ENCODE data around the gene ASPSCR1.
A peak's percentile ranks its signal among the peaks of the same experiment; 100 is the strongest.

Gene ASPSCR1

GRCh38 chr17:82049521-82049971 lies 72.1 kb downstream of the ASPSCR1 start:
- no peak for TF ChIP-seq CTCF (IDR thresholded peaks at IDR 0.05; ENCODE audit: low read length, missing control alignments)
- no peak for DNase-seq (ENCODE audit: low read depth)
- H3K4me3 ChIP-seq (replicated peaks; ENCODE audit: low read depth, low read length), result no peak overlapping the region

GRCh38 chr17:82050152-82050760 lies 72.8 kb downstream of the ASPSCR1 start:
- no peak for DNase-seq (ENCODE audit: low read depth)
- TF ChIP-seq CTCF (IDR thresholded peaks at IDR 0.05; ENCODE audit: low read length, missing control alignments), result no peak
- H3K4me3 ChIP-seq (replicated peaks; ENCODE audit: low read depth, low read length), result peak overlapping the region; percentile 77

GRCh38 chr17:82050761-82051641 lies 73.6 kb downstream of the ASPSCR1 start:
- DNase-seq (ENCODE audit: low read depth), result no peak
- peak overlapping the region; percentile 77 for H3K4me3 ChIP-seq (replicated peaks; ENCODE audit: low read depth, low read length)
- TF ChIP-seq CTCF (IDR thresholded peaks at IDR 0.05; ENCODE audit: low read length, missing control alignments), result no peak

DNA sequence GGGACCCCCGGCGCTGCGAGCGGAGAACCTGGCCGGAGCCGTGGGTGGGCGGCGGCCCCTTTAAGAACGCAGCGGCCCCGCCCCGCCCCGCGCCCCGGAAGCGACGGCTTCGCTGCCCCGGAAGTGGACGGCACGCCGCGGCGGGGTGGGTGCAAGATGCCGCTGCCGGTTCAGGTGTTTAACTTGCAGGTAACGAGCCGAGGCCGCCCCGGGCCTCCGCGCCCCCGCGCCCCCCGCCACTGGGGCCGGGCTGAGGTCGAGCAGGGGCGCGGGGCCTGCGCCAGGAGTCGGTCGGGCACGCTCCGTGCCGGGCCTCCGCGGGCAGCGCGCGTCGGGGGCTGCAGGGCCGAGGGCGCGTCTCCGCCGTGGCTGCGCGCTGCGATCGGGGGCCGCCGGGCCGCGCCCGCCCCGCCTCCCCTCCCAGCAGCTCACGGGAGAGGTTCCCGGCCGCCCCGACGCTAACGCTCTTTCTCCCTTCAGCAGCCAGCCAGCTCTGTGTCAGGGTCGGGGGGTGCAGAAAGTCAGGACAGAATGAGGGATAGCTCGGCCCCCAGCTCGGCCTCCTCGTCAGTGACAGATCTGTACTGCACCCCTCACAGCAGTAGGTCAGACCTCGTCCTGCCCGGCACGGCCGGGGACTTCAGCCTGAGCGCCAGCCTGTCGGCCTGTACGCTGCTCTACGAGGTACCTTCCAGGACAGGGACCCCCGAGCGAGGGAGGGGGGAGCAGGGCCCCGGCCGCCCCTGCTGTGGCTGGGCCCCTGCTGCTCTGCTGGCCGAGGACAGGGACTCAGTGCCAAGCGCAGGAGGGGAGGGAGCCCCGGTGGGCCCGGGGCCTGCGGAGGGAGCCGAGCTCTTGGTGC lies 74.6 kb downstream of the ASPSCR1 start, which contains the start of the genes GPS1 and RFNG:
Gene GPS1 (plus strand): TSS at position 123 of the 862 bp plus-strand sequence. CDS start 34 bp downstream, at position 157.
Gene RFNG (minus strand): TSS at position 36 of the 862 bp plus-strand sequence. CDS start 45 bp downstream, outside the sequence.
- H3K4me3 ChIP-seq (replicated peaks; ENCODE audit: low read depth, low read length), result peak within 1 kb of the TSS; percentile 77
- no peak for TF ChIP-seq CTCF (IDR thresholded peaks at IDR 0.05; ENCODE audit: low read length, missing control alignments)
- peak; percentile 48 for DNase-seq (ENCODE audit: low read depth)

GRCh38 chr17:82052638-82053059 lies 75.2 kb downstream of the ASPSCR1 start:
- TF ChIP-seq CTCF (IDR thresholded peaks at IDR 0.05; ENCODE audit: low read length, missing control alignments), result no peak
- peak overlapping the region; percentile 77 for H3K4me3 ChIP-seq (replicated peaks; ENCODE audit: low read depth, low read length)
- no peak for DNase-seq (ENCODE audit: low read depth)

GRCh38 chr17:82053130-82053529 lies 75.7 kb downstream of the ASPSCR1 start:
- peak overlapping the region; percentile 77 for H3K4me3 ChIP-seq (replicated peaks; ENCODE audit: low read depth, low read length)
- TF ChIP-seq CTCF (IDR thresholded peaks at IDR 0.05; ENCODE audit: low read length, missing control alignments), result no peak
- DNase-seq (ENCODE audit: low read depth), result no peak
